ENCODE data around the gene SPAG16.

Gene SPAG16

GRCh38 chr2:214004463-214004862, 720.2 kb downstream of the SPAG16 start:
- TF ChIP-seq, protein P1, sequence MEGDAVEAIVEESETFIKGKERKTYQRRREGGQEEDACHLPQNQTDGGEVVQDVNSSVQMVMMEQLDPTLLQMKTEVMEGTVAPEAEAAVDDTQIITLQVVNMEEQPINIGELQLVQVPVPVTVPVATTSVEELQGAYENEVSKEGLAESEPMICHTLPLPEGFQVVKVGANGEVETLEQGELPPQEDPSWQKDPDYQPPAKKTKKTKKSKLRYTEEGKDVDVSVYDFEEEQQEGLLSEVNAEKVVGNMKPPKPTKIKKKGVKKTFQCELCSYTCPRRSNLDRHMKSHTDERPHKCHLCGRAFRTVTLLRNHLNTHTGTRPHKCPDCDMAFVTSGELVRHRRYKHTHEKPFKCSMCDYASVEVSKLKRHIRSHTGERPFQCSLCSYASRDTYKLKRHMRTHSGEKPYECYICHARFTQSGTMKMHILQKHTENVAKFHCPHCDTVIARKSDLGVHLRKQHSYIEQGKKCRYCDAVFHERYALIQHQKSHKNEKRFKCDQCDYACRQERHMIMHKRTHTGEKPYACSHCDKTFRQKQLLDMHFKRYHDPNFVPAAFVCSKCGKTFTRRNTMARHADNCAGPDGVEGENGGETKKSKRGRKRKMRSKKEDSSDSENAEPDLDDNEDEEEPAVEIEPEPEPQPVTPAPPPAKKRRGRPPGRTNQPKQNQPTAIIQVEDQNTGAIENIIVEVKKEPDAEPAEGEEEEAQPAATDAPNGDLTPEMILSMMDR (IDR thresholded peaks at IDR 0.05): no peak
- no peak for TF ChIP-seq ZFX (IDR thresholded peaks at IDR 0.05; ENCODE audit: borderline replicate concordance)
- H3K27ac ChIP-seq: no peak overlapping the region

GRCh38 chr2:214005337-214005736, 721.1 kb downstream of the SPAG16 start:
- TF ChIP-seq, protein P1 (IDR thresholded peaks at IDR 0.05): no peak
- TF ChIP-seq ZFX (IDR thresholded peaks at IDR 0.05; ENCODE audit: borderline replicate concordance): no peak
- no peak overlapping the region for H3K27ac ChIP-seq

DNA sequence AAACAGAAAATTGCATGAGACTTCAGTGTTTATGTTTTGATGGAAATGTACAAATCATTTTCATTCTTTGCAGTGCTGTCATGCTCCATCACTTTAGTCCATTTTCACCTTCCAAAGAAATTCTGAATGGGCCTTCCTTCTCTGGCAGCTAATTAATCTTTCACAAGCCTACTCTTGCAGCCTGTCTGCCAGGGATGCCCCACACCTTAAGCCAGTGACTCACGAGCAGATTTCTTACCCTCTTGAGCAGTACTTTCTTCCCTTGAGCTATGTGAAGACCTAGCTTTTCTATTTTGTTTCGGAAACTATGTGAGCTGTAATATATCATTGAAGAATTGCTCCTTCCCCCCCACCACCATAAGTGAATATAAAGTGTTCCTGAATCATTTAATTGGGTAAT, 722.3 kb downstream of the SPAG16 start:
- TF ChIP-seq, protein P1 (IDR thresholded peaks at IDR 0.05): no peak
- no peak for TF ChIP-seq ZFX (IDR thresholded peaks at IDR 0.05; ENCODE audit: borderline replicate concordance)
- no peak overlapping the region for H3K27ac ChIP-seq

DNA sequence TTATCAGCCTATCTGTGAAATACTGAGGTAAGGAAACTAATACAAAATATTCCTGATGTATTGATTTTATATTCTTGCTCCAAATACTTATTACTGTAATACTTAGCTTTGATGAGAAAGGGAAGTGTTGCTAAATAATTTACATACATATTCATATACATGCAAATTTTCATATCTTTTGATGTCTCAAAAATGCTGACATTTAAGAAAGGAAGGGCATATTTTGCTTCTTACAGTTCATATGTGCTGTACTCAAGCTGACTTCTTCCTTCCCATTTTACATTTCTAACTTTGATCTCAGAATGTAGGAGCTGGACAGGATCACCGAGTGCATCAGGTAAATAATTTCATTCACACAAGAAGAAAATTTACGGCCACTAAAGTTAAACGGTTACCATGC, 727.4 kb downstream of the SPAG16 start:
- TF ChIP-seq, protein P1 (IDR thresholded peaks at IDR 0.05): no peak
- TF ChIP-seq ZFX (IDR thresholded peaks at IDR 0.05; ENCODE audit: borderline replicate concordance): no peak
- no peak overlapping the region for H3K27ac ChIP-seq

GRCh38 chr2:214014551-214015220, 730.4 kb downstream of the SPAG16 start:
- no peak overlapping the region for H3K27ac ChIP-seq
- TF ChIP-seq, protein P1 (IDR thresholded peaks at IDR 0.05): no peak
- TF ChIP-seq ZFX (IDR thresholded peaks at IDR 0.05; ENCODE audit: borderline replicate concordance): no peak

DNA sequence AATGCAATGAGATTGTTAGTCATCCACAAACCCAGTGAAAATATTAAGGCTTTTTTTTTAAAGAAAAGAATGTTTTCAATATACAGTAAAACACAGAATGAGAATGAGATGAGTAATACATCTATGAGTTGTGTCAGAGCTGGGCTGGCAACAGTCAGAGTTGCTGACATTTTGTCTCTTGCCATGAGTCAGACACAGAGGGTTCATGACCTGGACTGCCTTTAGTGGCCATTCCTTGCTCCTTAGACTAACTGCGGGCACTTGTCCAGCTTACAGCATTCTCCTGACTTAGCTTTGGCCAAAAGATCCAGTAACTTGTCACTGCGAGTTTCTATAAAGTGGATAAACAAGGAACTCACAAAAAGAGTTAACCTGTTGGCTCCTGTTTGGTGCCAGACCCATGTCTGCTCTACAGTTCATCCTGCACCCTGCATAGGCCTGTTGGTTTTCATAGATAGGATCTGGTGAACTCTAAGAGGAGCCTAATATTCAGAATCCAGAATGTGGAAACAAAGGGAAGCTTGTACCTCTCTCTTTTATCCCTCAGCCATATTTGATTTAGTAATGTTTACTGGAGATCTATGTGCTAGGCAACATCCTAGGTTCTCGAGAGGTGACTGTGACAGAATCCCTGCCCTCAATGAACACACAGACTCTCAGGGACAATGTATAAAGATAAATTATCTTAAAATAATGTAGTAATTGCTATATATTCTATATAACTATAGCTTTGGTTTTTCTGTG, 735.1 kb downstream of the SPAG16 start:
- no peak overlapping the region for H3K27ac ChIP-seq

More for the DNA sequence above, 735.1 kb downstream of the SPAG16 start:
- no peak for TF ChIP-seq ZFX (IDR thresholded peaks at IDR 0.05; ENCODE audit: borderline replicate concordance)
- TF ChIP-seq, protein P1 (IDR thresholded peaks at IDR 0.05): no peak

All from 22Rv1 (cell line).